Stimulated activated naive CD8-positive, alpha-beta T cell treated with anti-CD3 and anti-CD28 coated beads, Interleukin-15, amount 100 ng/mL, for 72 hours (primary cell): ENCODE results near the gene MIEN1.

ENCODE experiments used
- ATAC-seq: fragments of 150-1000 bp; cut with Tn5 transposase; 2 replicates; pipeline ENCODE4 v1.10.0; 2021; ENCODE audit warnings: mild to moderate bottlenecking, moderate library complexity
- DNase-seq, 2 donors: peaks; one replicate each; pipeline ENCODE4 v3.0.0; 2021 to 2022
- H3K27ac Mint-ChIP-seq, 2 donors: one replicate each; pipeline ENCODE4 v1.8.0; 2022; ENCODE audit warnings: mild to moderate bottlenecking in 2 of 2, mixed read lengths in 2 of 2, moderate library complexity in 2 of 2
- H3K27me3 Mint-ChIP-seq: one replicate; pipeline ENCODE4 v1.8.0; 2022; ENCODE audit warnings: mixed read lengths
- H3K4me1 Mint-ChIP-seq: one replicate; pipeline ENCODE4 v1.8.0; 2022; ENCODE audit warnings: mild to moderate bottlenecking, mixed read lengths
- H3K4me3 Mint-ChIP-seq, 2 donors: one replicate each; pipeline ENCODE4 v1.8.0; 2022; ENCODE audit warnings: mild to moderate bottlenecking in 2 of 2, mixed read lengths in 2 of 2, moderate library complexity in 1 of 2
- H3K9me3 Mint-ChIP-seq, 2 donors: one replicate each; pipeline ENCODE4 v1.8.0; 2022; ENCODE audit warnings: mixed read lengths in 2 of 2

MIEN1 gene

GRCh38 chr17:39684369-39685192, 45.8 kb downstream of the MIEN1 start:
- ATAC-seq (no peak), DNase-seq (no peak)
- Mint-ChIP-seq H3K4me1 (peaks cover 36% of the 10 kb centered on the region), H3K4me3 (no peak overlapping the region), H3K27ac (no peak overlapping the region), H3K9me3 (peaks cover 0 to 9% of the 10 kb centered on the region in 2 donors), H3K27me3 (no peaks in the 10 kb centered on the region)

GRCh38 chr17:39683295-39683939, 46.9 kb downstream of the MIEN1 start:
- H3K9me3 Mint-ChIP-seq: peaks cover 0 to 9% of the 10 kb centered on the region in 2 donors
- ATAC-seq (no peak), DNase-seq (no peak)
- no peak overlapping the region for H3K4me3 Mint-ChIP-seq
- H3K4me1 Mint-ChIP-seq: peaks cover 38% of the 10 kb centered on the region
- H3K27me3 Mint-ChIP-seq: no peaks in the 10 kb centered on the region
- no peak overlapping the region for H3K27ac Mint-ChIP-seq

- peak; percentile 87 for ATAC-seq
- Mint-ChIP-seq H3K27me3 (no peaks in the 10 kb centered on the region), H3K9me3 (no peaks in the 10 kb centered on the region), H3K4me3 (peak overlapping the region; percentile 8 to 70), H3K27ac (peak overlapping the region; percentile 92 to 97), H3K4me1 (peaks cover 64% of the 10 kb centered on the region)
- DNase-seq: peak; percentile 48 to 53
These were observed 50.7 kb downstream of the MIEN1 start for GRCh38 chr17:39679521-39680192.
